ENCODE results near the gene SIRT3. TPM values are rescaled to one million over a fixed set of nuclear protein-coding genes. Genes with fewer than 3 reads are reported as not detected.

The SIRT3 gene
- polyA plus RNA-seq, 1 donor (not counting 4 experiments of a cell fraction or from before 2014, with no cell fraction given), result 12.6 TPM

- Histone ChIP-seq H3K27me3 (ENCODE audit: control insufficient read depth, extremely low read depth, insufficient read depth, low read length) (no peaks in the 10 kb centered on the region), H3K36me3 (ENCODE audit: control insufficient read depth in 2 of 2, extremely low read depth in 1 of 2, insufficient read depth in 2 of 2, low read length in 2 of 2) (peaks cover 29 to 44% of the 10 kb centered on the region in 2 experiments), H2AFZ (ENCODE audit: control insufficient read depth, low read length) (no peak overlapping the region), H3K4me2 (ENCODE audit: control insufficient read depth, extremely low read depth, insufficient read depth, low read depth, low read length) (no peak overlapping the region), H3K4me3 (ENCODE audit: control insufficient read depth in 2 of 3, extremely low read depth in 1 of 3, insufficient read depth in 2 of 3, low read depth in 1 of 3, low read length in 3 of 3) (no peak overlapping the region), H3K79me2 (ENCODE audit: control insufficient read depth, insufficient read depth, low read length) (no peaks in the 10 kb centered on the region), H3K9me3 (ENCODE audit: control insufficient read depth, low read depth, low read length) (no peaks in the 10 kb centered on the region), H3K9ac (ENCODE audit: control insufficient read depth, extremely low read depth, insufficient read depth, low read length) (no peak overlapping the region), H3K4me1 (ENCODE audit: control insufficient read depth, extremely low read depth, insufficient read depth, low read length) (no peaks in the 10 kb centered on the region), H3K27ac (ENCODE audit: control insufficient read depth, insufficient read depth, low read length) (no peak overlapping the region), H3K9me1 (ENCODE audit: control insufficient read depth, extremely low read depth, insufficient read depth, low read length) (no peaks in the 10 kb centered on the region), H4K20me1 (ENCODE audit: control insufficient read depth, extremely low read depth, insufficient read depth, low read length) (no peaks in the 10 kb centered on the region)
- dilution Hi-C loops (cut with MboI; ENCODE audit: extremely low pct_ligation_motif_present, low sequenced_read_pairs), result no loop called here
- TF ChIP-seq CTCF (optimal IDR thresholded peaks at IDR 0.05 in 1 of 3, IDR thresholded peaks at IDR 0.05 in 1 of 3, conservative IDR thresholded peaks at IDR 0.05 in 1 of 3; ENCODE audit: extremely low read depth in 1 of 3, insufficient read depth in 2 of 3, low read length in 3 of 3), result peak; percentile 57 to 77 (median 67)
- no peak for TF ChIP-seq EZH2 (IDR thresholded peaks at IDR 0.05; ENCODE audit: low read length)
- no peak for DNase-seq (ENCODE audit: low read depth, low spot score)
- FAIRE-seq, result no peak
These were observed 14.7 kb upstream of the SIRT3 start for GRCh38 chr11:250740-251299.

DNA sequence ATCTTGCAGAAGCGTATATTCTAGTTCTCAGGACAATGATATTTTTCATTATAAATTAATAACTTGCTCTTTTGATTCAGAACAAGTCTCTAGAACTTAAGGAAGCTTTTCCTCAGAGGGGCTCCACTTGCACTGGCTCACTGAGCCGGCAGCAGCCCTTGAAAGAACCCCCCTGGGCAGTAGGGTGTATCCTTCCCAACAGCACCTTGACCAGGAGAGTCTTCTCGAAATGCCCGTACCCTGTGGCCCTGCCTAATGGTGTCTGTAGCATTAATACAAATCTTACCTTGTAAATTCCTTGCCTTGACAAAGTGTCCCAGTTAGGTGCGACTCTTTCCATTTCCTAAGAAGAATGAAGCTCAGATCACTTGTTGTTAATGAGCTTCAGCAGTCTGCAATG, 14.1 kb upstream of the SIRT3 start:
- peaks cover 1% of the 10 kb centered on the region for H3K79me2 ChIP-seq (ENCODE audit: control insufficient read depth, insufficient read depth, low read length)
- no peaks in the 10 kb centered on the region for H4K20me1 ChIP-seq (ENCODE audit: control insufficient read depth, extremely low read depth, insufficient read depth, low read length)
- H3K9me3 ChIP-seq (ENCODE audit: control insufficient read depth, low read depth, low read length), result no peaks in the 10 kb centered on the region
- no peaks in the 10 kb centered on the region for H3K4me1 ChIP-seq (ENCODE audit: control insufficient read depth, extremely low read depth, insufficient read depth, low read length)
- no peak overlapping the region for H3K27ac ChIP-seq (ENCODE audit: control insufficient read depth, insufficient read depth, low read length)
- no peak overlapping the region for H3K9ac ChIP-seq (ENCODE audit: control insufficient read depth, extremely low read depth, insufficient read depth, low read length)
- TF ChIP-seq EZH2 (IDR thresholded peaks at IDR 0.05; ENCODE audit: low read length) (no peak), CTCF (optimal IDR thresholded peaks at IDR 0.05 in 1 of 3, IDR thresholded peaks at IDR 0.05 in 1 of 3, conservative IDR thresholded peaks at IDR 0.05 in 1 of 3; ENCODE audit: extremely low read depth in 1 of 3, insufficient read depth in 2 of 3, low read length in 3 of 3) (no peak)
- DNase-seq (ENCODE audit: low read depth, low spot score) (no peak), FAIRE-seq (peak; percentile 67)
- H3K4me3 ChIP-seq (ENCODE audit: control insufficient read depth in 2 of 3, extremely low read depth in 1 of 3, insufficient read depth in 2 of 3, low read depth in 1 of 3, low read length in 3 of 3), result no peak overlapping the region
- H3K36me3 ChIP-seq (ENCODE audit: control insufficient read depth in 2 of 2, extremely low read depth in 1 of 2, insufficient read depth in 2 of 2, low read length in 2 of 2), result peaks cover 32 to 49% of the 10 kb centered on the region in 2 experiments
- H3K9me1 ChIP-seq (ENCODE audit: control insufficient read depth, extremely low read depth, insufficient read depth, low read length), result no peaks in the 10 kb centered on the region
- H2AFZ ChIP-seq (ENCODE audit: control insufficient read depth, low read length), result no peak overlapping the region
- H3K4me2 ChIP-seq (ENCODE audit: control insufficient read depth, extremely low read depth, insufficient read depth, low read depth, low read length), result no peak overlapping the region
- dilution Hi-C loops (cut with MboI; ENCODE audit: extremely low pct_ligation_motif_present, low sequenced_read_pairs), result no loop called here
- H3K27me3 ChIP-seq (ENCODE audit: control insufficient read depth, extremely low read depth, insufficient read depth, low read length), result no peaks in the 10 kb centered on the region

All from keratinocyte (primary cell).